Endothelial cell of umbilical vein (primary cell): ENCODE results near the gene ABCF2.

Experiments used
- CTCF ChIP-seq, 2 donors: IDR thresholded peaks; 1 replicate in 1 of 2; 2 replicates in 1 of 2; pipeline ENCODE4 v1.5.1; 2011; ENCODE audit warnings: low read length in 2 of 2, mild to moderate bottlenecking in 2 of 2, moderate library complexity in 2 of 2, control low read depth in 1 of 2, inconsistent platforms in 1 of 2, low read depth in 1 of 2; ENCODE audit not compliant: insufficient read depth in 1 of 2; ENCODE audit errors: extremely low read depth in 1 of 2
- EZH2 ChIP-seq: IDR thresholded peaks from 2 replicates; pipeline ENCODE4 v1.6.1; 2012; ENCODE audit warnings: borderline replicate concordance, low read depth, mild to moderate bottlenecking, moderate library complexity, low read length, inconsistent platforms; ENCODE audit not compliant: severe bottlenecking
- JUN ChIP-seq: IDR thresholded peaks from 2 replicates; pipeline ENCODE4 v1.6.1; 2011; ENCODE audit warnings: borderline replicate concordance, low read depth; ENCODE audit not compliant: insufficient read length, insufficient read depth
- MAX ChIP-seq: IDR thresholded peaks from 2 replicates; pipeline ENCODE4 v1.6.1; 2011; ENCODE audit not compliant: insufficient read depth, insufficient read length
- MYC ChIP-seq: IDR thresholded peaks from one replicate; pipeline ENCODE4 v1.6.1; 2011; ENCODE audit warnings: mild to moderate bottlenecking, low read depth, low read length
- POLR2A ChIP-seq: IDR thresholded peaks from 2 replicates; pipeline ENCODE4 v1.6.1; 2012; ENCODE audit warnings: low read depth, mild to moderate bottlenecking, control low read depth, low read length
- POLR2AphosphoS5 ChIP-seq: IDR thresholded peaks from 2 replicates; pipeline ENCODE4 v1.6.1; 2012; ENCODE audit warnings: low read depth, mild to moderate bottlenecking, control low read depth, low read length, moderate library complexity; ENCODE audit not compliant: insufficient read depth

DNA sequence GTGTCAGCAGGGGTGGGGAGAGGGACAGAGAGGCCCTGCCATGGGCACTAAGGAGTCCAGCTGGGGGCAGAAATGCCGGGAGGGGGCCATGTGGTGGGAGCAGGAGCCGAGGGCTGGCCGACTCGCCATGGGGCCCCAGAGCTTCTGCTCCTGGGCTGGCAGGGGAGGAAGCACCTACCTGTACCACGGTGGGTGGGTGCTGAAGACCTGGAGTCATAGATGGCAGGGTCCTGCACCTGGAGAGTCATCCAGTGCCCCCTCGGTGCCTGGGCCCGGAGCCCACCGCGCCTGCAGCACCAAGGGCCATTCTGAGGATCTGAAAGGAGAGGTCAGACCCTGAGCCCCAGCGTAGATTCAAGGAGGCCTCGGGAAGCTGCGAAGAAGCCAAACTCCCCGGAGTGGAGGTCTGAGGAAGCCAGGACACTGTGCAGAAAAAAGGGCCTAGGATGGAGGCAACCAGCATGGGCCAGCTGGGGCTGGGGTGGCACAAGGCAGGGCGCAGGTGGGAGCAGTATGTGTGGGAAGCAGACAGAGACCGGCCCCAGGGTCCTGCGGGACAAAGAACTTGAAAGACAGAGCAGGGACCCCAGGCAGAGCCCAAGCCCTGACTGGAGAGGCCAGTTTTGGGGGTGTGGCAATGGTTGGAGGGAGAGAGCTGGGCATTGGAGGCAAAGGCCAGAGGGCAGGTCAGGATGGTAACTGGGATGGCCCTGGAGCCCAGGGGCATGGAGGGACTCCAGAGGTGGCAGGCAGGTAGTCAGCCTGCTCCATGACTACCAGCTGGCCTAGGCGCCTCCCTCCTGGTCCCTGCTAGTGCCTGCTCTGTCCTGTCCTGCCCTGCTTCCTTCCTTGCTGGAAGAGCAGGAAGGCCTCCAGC lies 48.2 kb upstream of the ABCF2 start:
- no peak for TF ChIP-seq CTCF (IDR thresholded peaks at IDR 0.05; ENCODE audit: extremely low read depth in 1 of 2, insufficient read depth in 1 of 2, low read depth in 1 of 2, low read length in 2 of 2)
- TF ChIP-seq MYC = no peak
- no peak for TF ChIP-seq MAX
- no peak for TF ChIP-seq JUN
- TF ChIP-seq POLR2A = no peak
- no peak for TF ChIP-seq EZH2
- TF ChIP-seq POLR2AphosphoS5 = no peak
